HepG2 (cell line): ENCODE data around the gene MID1.

ENCODE experiments used
- KLF11 ChIP-seq: IDR thresholded peaks from 2 replicates; pipeline ENCODE4 v1.6.1; 2016; ENCODE audit warnings: missing compliant biosample characterization
- TF ChIP-seq, protein P1 (sequence below): IDR thresholded peaks from 2 replicates; pipeline ENCODE4 v1.6.1; 2012; ENCODE audit warnings: inconsistent platforms

DNA sequence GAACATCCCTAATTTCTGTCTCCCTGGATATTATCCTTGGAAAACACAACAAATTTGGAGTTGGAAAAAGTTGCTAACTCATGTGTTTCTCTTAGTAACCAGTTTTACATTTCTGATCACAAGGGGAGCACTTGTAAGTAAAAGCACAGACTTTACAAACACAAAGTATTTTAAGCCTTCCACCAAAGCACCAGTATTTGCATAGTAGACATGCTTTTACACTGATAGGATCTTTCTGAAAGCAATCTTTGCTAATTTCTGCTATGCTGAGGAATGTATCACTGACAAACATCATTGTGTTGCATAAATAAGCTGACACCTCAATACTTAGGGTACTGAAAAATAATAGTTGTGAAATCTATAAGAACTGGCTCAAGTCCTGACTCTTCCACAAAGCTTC lies 100.6 kb downstream of the MID1 start:
- TF ChIP-seq, protein P1, sequence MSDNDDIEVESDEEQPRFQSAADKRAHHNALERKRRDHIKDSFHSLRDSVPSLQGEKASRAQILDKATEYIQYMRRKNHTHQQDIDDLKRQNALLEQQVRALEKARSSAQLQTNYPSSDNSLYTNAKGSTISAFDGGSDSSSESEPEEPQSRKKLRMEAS: no peak
- TF ChIP-seq KLF11 (CRISPR knock-in tag): no peak
